Measurements from ENCODE around the gene TNFRSF6B.
"Not testable (repeated sequence)": the region's sequence is repeated elsewhere in the genome, so short reads cannot be mapped to it uniquely, and the experiment has no call there.

The TNFRSF6B gene

GRCh38 chr20:63663332-63664066, 33.0 kb upstream of the TNFRSF6B start:
- no peak for DNase-seq

DNA sequence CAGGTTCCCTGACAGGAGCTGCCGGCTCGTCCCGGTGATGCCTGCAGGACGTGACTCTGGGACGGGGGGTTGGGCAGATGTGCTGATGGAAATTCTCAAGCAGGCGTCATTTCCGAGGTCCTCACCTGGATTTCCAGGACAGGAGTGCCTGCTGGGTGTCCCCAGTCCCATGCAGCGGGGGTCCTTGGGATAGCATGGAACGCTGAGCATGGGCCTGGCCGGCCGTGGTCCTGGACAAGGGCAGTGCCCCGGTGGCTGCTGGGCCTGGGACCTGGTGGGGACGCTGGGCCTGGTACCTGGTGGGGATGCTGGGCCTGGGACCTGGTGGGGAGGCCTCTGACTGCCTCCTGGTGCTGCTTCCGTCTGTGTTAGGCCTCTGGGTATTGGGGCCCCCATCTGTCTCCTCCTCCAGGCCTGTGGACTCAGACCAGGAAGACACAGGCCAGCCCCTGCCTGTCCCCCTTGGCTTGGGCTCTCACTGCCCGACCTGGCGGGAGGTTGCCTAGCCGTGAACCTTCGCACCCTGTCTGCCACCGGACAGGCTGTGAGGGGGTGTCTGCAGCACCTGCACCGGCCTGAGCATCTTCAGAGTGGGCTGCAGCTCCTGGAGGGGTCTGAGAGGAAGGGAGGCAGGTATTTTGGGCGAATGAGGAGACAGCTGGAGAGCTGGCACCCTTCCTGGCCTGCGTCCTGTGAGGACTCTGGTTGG, 32.2 kb upstream of the TNFRSF6B start:
- DNase-seq, result no peak

- no peak for DNase-seq
Observed at GRCh38 chr20:63664861-63665594, 31.4 kb upstream of the TNFRSF6B start.

GRCh38 chr20:63665708-63666107, 30.7 kb upstream of the TNFRSF6B start:
- DNase-seq, result no peak

GRCh38 chr20:63667858-63668257, 28.6 kb upstream of the TNFRSF6B start:
- no peak for DNase-seq

GRCh38 chr20:63668351-63668750, 28.1 kb upstream of the TNFRSF6B start:
- no peak for DNase-seq

- not testable (repeated sequence) for DNase-seq
Observed at GRCh38 chr20:63671695-63672094, 24.8 kb upstream of the TNFRSF6B start.

DNA sequence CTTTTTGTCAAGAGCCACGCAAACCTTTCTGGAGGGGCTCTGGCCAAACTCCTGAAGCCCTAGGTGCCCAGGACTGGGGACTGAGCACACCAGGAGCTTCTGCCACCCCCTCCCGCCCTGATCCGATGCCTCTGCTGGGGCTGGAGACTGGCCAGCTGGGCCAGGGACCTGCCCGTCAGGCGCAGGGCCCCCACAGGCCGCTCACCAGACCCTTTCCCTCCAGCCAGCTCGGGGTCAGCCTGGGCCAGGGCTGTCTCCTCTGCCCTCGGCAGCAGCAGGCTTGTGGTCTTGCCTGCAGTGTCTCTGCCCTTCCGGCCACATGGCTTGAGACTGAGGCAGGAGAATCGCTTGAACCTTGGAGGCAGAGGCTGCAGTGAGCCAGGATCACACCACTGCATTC, 23.8 kb upstream of the TNFRSF6B start:
- DNase-seq, result no peak

DNA sequence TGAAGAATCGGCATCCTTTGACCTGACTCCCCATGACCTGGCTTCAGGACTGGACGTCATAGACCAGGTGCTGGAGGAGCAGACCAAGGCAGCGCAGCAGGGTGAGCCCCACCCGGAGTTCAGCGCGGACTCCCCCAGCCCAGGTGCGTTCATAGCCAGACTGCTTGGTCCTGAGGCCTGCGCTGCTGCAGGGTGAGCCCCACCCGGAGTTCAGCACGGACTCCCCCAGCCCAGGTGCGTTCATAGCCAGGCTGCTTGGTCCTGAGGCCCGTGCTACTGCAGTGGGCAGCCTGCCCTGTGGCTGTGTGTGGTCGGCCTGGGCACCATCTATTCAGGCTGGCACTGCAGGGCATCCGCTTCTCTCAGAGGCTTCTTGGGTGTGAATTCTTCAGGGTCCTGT, 22.5 kb upstream of the TNFRSF6B start:
- no peak for DNase-seq

DNA sequence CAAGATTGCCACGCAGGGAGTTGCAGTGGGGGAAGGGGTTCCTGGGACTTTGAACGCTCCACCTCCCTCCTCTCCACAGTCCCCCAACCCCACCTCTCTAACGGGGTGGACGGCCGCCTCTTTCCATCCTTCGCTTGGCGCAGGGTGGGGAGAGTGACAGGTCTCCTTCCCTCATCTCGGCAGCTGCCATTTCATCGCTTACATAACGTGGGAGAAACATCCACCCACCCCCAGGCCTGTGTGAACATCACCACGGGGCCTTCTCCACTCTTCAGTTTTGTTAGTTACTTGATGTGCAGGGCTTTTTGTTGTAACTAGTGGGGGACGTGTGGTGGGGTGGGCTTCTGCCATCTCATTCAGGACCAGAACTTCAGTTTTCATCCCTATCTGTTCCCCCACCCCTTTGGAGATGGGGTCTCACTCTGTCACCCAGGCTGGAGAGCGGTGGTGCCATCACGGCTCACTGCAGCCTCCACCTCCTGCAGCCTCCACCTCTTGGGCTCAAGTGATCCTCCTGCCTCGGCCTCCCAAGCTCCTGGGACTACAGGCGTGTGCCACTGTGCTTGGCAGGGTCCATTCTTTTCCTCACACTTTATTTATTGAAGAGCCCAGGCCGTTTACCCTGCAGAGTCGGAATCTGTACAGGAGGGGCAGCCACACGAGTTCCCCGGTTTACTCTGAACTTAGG, 20.6 kb upstream of the TNFRSF6B start:
- no peak for DNase-seq

DNA sequence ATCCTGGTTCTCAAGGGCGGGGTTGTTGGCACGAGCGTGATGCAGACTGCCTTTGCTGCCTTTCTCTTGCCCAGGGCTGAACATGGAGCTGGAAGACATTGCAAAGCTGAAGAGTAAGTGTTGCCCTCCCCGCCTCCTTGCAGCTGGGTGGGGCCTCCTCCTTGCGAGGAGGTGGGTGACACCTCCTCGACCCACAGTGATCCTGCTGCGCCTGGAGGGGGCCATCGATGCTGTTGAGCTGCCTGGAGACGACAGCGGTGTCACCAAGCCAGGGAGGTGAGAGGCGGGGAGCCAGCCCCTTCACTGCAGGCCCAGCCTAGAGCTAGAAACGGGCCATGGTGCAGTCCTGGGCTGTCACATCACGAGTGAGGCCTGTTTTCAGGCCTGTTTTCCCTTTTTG, 18.4 kb upstream of the TNFRSF6B start:
- no peak for DNase-seq

GRCh38 chr20:63678667-63679465, 17.6 kb upstream of the TNFRSF6B start:
- no peak for DNase-seq

GRCh38 chr20:63679799-63680305, 16.6 kb upstream of the TNFRSF6B start:
- no peak for DNase-seq

- no peak for DNase-seq
Observed at GRCh38 chr20:63680427-63680826, 16.0 kb upstream of the TNFRSF6B start.

DNA sequence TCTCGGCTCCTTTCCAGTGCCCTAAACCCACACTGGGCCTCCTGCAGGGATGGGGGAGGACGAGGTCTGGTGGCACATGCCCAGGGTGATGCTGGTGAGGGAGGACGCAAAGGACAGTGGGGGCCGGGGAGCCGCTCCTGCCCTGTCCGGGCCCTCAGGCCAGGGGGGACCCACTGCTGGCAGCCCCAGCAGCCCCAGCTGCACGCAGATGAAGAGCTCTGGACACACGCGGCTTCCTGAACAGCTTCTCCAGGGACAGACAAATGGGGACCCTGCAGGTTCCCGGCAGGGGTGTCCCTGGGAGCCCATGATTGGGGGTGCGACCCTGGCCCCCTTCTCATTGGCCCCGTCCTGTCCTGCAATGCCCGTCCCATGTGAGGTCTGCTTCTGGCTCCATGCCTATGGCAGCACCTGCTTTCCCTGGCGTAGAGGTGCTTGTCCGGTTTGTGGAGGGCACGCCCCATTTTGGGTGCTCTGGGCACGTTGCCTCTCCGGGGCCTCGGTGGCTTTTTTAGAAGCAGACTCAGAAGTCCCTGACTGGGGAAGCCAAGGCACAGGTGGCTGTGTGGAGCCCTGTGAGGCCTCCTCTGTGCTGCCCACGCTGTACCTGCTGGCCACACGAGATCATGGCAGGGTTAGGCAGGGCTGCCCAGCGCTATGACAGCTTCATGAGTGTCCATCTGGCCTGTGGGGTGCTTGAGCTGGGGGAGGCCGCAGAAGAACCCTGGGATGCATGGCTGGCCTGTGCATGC, 15.4 kb upstream of the TNFRSF6B start:
- no peak for DNase-seq

- DNase-seq, result no peak
Observed at GRCh38 chr20:63681609-63682142, 14.8 kb upstream of the TNFRSF6B start.

GRCh38 chr20:63682384-63683139, 13.9 kb upstream of the TNFRSF6B start:
- DNase-seq, result no peak

GRCh38 chr20:63685269-63686026, 11.0 kb upstream of the TNFRSF6B start:
- no peak for DNase-seq

DNA sequence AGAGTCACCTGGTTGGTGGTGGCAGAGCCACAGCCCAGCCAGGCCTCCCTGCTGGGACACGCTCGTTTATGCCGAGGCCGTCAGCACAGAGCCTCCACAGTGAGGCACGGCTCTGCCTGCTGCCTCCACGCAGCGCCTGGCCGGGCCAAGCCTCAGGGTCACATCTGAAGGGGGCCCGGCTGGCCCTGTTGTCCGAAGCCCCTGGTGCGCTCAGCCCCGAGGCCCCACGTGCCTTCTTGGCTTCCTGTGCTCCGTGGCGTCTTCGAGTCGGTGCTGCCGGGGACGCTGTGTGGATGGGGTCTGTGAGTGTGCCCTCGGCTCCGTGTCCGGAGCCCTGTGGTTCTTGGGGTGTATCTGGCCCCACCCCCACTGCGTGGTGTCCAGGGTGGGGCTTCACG, 10.4 kb upstream of the TNFRSF6B start:
- no peak for DNase-seq
